GM21390 (cell line): Measurements from ENCODE around the gene KCNK7.
"Not testable (repeated sequence)": the region's sequence is repeated elsewhere in the genome, so short reads cannot be mapped to it uniquely, and the experiment has no call there.

ENCODE experiments used
- ATAC-seq: cut with Tn5 transposase; IDR thresholded peaks from one replicate; pipeline ENCODE4 v1.9.1; 2021; ENCODE audit not compliant: unreplicated experiment

KCNK7 gene, protein sequence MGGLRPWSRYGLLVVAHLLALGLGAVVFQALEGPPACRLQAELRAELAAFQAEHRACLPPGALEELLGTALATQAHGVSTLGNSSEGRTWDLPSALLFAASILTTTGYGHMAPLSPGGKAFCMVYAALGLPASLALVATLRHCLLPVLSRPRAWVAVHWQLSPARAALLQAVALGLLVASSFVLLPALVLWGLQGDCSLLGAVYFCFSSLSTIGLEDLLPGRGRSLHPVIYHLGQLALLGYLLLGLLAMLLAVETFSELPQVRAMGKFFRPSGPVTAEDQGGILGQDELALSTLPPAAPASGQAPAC

DNA sequence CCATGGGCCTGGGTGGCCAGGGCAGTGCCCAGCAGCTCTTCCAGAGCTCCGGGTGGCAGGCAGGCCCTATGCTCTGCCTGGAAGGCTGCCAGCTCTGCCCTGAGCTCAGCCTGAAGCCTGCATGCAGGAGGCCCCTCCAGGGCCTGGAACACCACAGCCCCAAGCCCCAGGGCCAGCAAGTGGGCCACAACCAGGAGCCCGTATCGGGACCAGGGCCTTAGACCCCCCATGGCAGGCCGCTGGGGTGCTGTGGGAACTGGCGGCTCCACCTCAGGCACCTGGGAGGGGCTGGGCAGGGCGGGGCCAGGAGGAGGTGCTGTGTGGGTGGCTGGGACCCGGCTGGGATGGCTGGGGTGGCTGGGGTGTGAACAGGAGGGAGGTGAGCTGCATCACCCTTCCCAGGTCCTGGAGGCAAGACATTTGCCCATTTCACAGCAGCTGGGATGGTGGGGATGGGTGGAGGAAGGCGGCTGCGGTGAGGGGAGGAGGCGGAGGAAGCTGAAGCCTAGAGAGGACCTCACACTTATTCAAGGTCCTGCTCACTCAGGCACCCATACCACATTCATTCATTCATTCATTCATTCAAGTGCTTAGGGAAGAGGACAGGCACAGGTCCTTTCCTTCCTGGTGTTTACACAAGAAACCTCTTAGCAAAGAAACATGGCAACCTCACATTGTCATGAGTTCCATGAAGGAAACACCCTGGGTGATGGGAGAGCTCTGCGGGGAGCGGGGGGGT is at the start of gene KCNK7:
Gene KCNK7 (minus strand): TSS at position 258 of the 739 bp plus-strand sequence. CDS start 28 bp downstream, at position 230.
- no peak for ATAC-seq

DNA sequence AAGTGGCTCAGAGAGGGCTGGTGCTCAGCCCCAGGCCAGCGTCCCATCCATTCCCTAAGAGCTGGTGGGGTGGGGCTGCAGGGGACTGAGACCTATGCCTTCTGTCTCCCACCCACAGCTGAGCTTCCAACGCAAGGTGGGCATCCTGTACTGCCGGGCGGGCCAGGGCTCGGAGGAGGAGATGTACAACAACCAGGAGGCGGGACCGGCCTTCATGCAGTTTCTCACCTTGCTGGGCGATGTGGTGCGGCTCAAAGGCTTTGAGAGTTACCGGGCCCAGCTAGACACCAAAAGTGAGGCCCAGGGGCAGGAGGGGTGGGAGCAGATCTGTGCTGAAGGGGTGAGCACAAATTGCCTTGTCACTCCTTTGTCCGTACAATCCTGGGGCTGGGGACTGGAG is 49.2 kb upstream of the KCNK7 start:
- no peak for ATAC-seq

DNA sequence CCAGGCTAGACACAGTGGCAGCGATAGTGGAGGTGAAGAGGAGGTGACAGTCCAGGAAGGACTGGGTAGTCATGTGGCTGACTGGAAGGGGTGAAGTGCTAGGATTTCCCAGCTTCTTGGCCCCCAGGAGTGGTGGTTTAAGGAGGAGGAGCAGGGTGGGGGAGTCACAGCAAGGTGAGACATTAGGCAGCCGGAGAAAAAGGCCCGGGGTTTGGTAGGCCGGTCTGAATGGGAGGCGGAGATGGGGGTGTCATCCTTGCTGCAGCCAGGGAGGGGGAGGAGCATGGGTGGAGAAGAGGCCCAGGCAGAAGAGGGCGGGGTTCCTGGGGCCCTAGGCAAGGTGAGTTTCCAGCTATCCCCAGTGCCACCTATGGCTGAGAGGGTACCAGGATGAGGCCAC is 48.4 kb upstream of the KCNK7 start:
- no peak for ATAC-seq

DNA sequence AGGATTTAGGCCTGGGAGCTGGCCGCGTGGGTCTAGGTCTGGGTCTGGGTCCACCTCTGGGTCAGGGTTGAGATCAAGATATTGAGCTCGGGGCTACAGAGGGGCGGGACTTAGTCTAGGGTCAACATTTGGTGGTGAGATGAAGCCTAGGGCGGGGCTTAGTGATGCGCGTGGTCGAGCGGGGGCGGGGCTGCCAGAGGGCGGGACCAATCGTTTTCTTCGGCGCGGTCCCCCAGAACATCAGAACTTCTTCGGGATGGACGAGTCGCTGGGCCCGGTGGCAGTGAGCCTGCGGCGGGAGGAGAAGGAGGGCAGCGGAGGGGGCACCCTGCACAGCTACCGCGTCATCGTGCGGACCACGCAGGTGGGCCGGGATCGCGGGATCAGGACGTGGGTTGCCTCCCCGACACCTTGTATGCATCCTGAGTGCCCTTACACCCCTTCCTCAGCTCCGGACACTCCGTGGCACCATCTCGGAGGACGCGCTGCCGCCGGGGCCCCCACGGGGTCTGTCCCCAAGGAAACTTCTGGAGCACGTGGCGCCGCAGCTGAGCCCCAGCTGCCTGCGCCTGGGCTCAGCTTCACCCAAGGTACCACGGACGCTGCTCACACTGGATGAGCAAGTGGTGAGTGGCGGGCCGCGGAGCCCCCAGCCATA is 46.5 kb upstream of the KCNK7 start:
- no peak for ATAC-seq

DNA sequence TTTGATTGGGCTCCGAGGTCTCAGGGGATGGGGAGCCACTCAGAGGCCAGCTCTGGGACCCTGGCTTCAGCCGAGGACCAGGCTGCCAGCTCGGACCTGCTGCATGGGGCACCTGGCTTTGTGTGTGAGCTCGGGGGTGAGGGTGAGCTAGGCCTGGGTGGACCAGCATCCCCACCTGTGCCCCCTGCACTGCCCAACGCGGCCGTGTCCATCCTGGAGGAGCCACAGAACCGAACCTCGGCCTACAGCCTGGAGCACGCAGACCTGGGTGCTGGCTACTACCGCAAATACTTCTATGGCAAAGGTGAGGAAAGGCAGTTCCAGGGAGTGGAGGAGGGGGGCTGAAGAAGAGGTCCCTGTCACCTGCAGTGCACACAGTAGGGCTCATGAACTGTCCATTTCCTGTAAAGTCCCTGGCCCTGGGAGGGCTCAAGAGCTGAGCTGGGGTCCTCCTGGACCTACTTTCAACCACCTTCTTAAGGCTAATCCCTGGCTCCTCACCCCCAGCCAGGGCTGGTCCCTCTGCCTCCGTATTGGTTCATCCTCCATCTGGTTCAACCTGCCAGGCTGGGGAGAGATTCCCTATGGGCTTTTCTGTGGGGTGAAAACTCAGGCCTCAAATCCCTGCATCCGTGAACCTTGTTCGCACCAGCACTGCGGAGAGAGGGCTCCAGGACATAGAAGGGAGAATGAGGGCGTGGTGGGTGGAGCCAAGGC is 45.9 kb upstream of the KCNK7 start:
- ATAC-seq = no peak

DNA sequence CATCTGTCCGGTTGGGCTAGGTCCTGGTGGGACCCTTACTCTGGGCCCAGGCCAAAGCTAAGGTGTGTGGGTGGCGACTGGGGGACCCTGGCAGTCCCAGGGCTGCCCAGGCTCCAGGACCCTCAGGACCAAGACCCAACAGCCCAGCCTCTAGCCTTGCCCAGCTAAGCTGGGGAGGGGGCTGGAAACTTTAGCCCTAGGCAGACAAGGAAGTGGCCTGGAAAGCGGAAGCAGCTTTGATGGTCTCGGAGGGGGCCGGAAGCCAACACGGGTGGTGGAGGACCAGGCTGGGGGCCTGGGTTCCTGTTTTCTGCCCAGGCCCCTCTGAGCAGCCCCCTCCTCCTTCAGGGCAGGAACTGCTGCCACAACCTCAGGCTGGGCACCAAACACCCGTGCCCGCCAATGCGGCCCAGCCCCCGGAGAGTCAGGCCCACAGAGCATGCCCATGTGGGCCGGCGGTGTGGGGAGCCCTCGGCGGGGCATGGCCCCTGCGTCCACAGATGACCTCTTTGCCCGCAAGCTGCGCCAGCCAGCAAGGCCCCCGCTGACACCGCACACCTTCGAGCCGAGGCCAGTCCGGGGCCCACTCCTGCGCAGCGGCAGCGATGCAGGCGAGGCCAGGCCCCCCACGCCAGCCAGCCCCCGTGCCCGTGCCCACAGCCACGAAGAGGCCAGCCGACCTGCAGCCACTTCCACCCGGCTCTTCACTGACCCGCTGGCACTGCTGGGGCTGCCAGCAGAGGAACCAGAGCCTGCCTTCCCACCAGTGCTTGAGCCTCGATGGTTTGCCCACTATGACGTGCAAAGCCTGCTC is 45.1 kb upstream of the KCNK7 start:
- ATAC-seq = no peak

DNA sequence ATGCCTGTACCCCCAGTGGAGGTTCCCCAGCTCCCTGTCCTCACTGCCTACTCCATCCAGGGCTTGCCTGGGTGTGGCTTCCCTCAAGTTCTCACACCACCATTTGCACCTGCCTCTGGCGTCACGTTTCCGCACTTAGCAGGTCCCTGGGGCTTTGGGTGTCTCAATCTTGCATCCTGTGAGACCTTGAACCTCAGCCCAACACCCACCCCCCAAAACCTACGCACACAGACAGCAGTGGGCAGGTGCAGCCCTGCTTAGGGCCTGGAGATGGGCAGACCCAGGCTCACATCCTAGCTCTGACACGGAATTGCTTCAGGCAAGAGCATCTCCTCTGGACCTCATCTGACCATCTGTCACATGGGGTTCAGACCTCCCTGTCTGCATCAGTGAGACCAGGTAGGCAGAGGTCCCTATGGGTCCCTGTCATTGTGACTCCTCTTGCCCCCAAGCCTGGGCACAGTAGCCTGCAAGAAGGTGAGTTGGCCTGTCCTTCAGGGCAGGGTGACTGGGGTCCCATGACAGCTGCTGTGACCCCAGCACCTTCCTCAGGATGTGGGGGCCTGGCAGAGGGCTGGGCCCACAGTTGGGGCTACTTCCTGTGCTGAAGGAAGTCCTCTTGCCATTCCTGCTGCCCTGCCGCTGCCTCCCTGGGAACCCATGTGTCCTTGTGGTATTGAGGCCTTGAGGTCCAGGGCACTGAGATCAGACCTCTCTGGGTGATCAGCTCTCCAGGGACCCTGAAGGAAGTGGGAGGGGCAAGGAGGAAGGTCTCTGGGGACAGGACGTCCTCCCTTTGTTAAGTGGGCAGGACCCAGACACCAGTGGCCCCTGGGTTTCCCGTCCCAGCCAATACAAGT is 44.3 kb upstream of the KCNK7 start:
- ATAC-seq = peak; percentile 28

DNA sequence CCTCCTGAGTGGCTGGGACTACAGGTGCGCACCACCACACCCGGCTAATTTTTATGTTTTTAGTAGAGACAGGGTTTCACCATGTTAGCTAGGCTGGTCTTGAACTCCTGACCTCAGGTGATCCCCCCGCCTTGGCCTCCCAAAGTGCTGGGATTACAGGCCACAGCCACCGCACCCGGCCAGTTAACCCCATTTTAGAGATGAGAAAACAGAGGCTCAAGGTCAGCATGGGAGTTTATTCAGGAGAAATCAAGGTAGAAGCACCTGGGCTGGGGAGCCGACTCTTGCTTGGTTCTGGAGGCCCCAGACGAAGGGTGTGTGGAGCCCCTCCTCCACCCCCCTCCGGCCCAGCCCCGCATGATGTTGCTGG is 43.6 kb upstream of the KCNK7 start:
- ATAC-seq = not testable (repeated sequence)

DNA sequence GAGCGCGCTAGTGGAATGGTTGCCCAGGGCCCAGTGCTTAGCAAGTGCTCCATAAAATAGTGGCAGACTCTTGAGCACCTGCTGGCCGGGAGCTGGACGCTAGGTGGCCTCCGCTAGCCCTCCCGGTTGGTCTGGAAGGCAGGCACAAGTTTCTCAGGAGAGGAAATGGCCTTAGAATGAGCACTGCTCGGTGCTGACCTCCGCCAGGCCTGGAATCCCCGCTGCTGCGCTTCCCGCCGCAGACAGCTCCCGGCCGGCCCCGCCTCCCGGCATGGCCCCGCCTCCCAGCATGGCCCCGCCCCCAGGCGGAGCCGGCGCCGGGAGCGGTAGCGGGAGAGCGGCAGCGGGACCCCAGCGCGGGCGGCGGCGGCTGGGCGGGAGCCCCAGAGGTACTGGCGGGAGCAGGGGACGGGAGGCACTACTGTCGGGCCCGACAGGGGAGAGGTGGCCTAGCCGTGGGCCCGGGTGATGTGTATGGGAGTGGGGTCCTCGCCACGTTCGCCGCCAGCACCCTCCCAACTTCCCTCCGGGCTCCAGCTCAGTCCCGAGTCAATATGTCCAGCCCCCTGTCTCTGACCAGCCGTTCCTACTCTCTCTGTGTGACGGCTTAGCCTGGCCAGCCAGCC is 42.3 kb upstream of the KCNK7 start, which contains the start of gene SIPA1:
Gene SIPA1 (plus strand): TSS at position 308 of the 626 bp plus-strand sequence. CDS start 2,821 bp downstream, outside the sequence.
- ATAC-seq = no peak

DNA sequence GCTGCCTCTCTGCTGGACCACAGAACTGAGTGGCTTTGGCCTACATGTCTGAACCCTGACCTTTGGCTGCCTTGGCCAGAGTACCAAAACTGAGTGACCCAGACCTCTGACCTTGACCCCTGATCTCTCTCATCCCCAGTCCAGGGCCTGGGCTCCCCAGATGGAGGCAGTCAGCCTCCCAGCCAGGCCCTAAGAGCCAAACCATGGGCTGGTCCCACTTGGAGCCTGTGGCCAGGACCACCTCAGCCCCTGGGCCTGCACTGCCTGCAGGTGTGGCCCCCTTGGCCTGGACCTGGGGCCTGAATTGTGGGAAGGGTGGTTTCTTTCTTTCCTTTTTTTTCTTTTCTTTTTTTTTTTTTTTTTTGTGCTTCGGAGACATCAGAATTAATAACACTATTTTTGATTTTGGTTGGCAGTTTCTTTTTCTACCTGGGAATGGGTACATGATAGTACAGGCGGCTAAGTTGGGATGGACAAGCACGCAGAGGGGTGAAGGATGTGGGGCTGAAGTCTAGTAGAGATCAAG is 41.5 kb upstream of the KCNK7 start:
- no peak for ATAC-seq

DNA sequence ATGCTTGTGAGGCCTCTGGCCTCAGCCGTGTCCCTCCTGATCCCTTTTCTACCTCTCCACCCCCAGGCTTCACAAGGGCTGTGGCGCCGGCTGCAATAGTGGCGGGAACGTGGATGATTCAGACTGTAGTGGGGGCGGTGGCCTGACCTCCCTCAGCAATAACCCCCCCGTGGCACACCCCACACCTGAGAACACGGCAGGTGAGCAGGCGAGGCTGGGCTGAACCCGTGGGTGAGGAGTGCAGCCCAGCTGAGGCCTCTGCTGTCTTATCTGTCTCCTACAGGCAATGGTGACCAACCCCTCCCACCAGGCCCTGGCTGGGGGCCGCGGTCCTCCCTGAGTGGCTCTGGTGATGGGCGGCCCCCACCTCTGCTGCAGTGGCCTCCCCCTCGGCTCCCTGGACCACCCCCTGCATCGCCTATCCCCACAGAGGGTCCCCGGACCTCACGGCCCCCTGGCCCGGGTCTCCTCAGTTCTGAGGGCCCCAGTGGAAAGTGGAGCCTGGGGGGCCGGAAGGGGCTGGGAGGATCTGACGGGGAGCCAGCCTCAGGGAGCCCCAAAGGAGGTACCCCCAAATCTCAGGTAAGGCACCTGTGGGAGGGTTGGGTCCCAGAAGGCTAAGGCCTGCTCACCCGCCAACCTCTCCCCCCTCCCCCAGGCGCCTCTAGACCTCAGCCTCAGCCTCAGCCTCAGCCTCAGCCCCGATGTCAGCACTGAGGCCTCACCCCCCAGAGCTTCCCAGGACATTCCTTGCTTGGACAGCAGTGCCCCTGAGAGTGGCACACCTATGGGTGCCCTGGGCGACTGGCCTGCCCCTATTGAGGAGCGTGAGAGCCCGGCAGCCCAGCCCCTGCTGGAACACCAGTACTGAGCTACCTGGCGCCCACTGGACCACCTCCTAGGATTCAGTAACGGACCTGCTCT is 40.8 kb upstream of the KCNK7 start:
- no peak for ATAC-seq

DNA sequence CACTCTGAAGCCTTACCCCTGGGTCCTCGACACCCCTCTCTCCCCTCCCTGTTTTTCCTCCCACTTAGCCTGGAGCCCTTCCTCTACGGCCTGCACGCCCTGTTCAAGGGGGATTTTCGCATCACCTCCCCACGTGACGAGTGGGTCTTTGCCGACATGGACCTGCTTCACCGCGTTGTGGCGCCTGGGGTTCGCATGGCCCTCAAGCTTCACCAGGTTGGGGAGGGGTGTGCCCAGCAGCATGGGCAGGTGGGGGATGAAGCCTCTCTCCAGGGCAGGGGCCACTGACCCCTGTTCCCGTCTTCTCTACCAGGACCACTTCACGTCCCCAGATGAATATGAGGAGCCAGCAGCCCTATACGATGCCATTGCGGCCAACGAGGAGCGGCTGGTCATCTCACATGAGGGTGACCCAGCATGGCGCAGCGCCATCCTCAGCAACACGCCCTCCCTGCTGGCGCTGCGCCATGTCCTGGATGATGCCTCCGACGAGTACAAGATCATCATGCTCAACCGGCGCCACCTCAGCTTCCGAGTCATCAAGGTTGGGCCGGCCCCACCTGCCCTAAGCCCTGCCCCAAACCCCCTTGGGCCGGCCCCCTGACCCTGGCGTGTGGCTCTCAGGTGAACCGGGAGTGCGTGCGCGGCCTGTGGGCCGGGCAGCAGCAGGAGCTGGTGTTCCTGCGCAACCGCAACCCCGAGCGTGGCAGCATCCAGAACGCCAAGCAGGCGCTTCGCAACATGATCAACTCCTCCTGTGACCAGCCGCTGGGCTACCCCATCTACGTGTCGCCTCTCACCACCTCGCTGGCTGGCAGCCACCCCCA is 39.5 kb upstream of the KCNK7 start:
- no peak for ATAC-seq

DNA sequence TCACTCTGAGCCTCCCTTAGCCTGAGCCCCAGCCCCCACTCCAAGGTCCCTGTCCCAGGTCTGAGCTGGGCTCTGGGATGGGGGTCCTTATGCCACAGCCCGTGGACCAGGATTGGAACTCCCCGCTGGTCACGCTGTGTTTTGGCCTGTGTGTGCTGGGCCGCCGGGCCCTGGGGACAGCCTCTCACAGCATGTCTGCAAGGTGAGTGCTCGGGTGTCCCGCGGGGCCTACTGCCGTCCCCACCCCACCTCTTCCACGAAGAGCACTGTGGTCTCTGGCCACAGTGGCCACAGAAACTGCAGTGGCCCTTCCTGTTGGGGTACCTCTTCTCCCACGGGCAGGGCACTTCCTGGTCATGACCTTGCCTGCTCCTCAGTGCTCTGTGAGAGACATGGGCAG is 38.8 kb upstream of the KCNK7 start:
- ATAC-seq = no peak

DNA sequence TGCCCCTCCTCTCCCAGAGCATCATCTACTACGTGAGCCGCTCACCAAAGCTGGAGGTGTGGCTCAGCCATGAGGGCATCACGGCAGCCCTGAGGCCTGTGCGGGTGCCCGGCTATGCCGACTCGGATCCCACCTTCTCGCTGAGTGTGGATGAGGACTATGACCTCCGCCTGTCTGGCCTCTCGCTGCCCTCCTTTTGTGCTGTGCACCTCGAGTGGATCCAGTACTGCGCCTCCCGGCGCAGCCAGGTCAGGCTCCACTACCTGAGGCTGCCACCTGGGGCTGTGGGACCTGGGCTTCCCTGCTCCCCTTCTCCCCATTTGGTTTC is 38.5 kb upstream of the KCNK7 start:
- no peak for ATAC-seq

DNA sequence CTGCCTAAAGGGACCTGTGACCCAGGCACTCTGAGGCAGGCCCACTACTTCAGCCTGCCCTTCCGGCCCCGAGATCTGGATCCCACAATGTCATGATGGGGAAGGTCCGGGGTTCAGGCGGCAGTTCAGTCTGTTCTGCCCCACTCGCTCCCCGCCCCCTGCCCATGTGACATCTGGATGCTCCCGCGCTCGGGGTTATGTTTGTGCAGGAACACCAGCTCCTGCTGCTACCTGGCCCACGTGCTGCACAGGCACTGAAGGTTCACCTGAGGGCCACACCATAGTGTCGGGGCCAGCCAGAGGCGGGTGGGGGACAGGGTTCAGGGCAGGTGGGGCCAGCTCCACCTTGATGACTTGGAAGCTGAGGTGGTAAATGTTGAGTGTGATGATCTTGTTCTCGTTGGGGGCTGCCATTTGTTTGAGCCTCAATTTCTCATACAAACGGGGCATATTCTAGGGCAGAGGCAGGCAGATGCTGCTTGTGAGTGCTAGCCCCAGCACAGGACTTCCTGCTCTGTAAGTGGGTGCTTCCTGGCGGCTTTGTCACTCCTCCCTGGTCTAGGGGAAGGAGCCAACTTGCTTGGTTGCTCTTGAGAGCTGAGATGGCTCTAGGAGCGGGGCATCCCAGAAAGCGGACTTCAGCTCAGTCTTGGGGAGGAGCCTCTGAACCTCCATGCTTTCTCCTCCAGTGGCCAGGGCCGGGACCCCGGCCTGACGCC is 37.9 kb upstream of the KCNK7 start:
- no peak for ATAC-seq

DNA sequence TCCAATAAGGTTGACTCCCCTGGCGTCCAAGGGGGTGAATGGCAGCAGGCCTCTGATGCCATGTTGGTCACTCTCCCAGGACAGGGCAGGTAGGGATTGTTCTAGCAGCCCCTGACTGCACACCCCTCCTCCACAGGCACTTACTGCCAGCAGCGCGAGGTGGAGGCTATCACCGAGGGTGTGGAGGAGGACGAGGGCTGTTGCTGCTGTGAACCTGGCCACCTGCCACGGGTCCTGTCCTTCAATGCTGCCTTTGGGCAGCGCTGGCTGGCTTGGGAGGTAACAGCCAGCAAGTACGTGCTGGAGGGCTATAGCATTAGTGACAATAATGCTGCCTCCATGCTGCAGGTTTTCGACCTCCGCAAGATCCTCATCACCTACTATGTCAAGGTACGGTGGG is 34.6 kb upstream of the KCNK7 start:
- ATAC-seq = no peak
